K562 (cell line): Measurements from ENCODE around the gene SPCS3. TPM values are rescaled to one million over a fixed set of nuclear protein-coding genes. Genes with fewer than 3 reads are reported as not detected.

ENCODE experiments used
- ATAC-seq: fragments of 200-7000 bp; cut with Tn5 transposase; 3 replicates; pipeline ENCODE4 v1.9.1; 2020; ENCODE audit warnings: moderate library complexity
- BruUV-seq: library from RNA; stranded (reverse); fragments of 400-500 nt; replicated peaks from 2 replicates; lab custom pipeline; 2021; lab: Mats Ljungman, UMichigan
- CTCF ChIA-PET: fragments of 300-600 bp; formaldehyde crosslinking; extraction: SDS; loops from one replicate; lab custom pipeline; 2021; ENCODE audit warnings: low intra/inter-chr PET ratio; lab: Yijun Ruan, JAX
- POLR2A ChIA-PET: fragments of 300-600, 350-650 bp; sonication (Branson Sonifier 250); formaldehyde crosslinking; extraction: SDS; loops from one replicate; lab custom pipeline; 2021; ENCODE audit warnings: antibody characterized with exemption, inconsistent platforms; lab: Yijun Ruan, JAX
- DNase-seq, 4 experiments: peaks; one replicate each; pipeline versions ENCODE4 v3.0.0 to v3.0.0-alpha.2; 2011 to 2018; ENCODE audit warnings: low spot score in 3 of 4, mixed read lengths in 3 of 4; ENCODE audit errors: extremely low read depth in 1 of 4
- FAIRE-seq: peaks from 2 replicates; lab custom pipeline; 2011; peaks lifted over from hg19 to GRCh38; lab: Jason Lieb, UNC
- H2AFZ ChIP-seq: 2 replicates; pipeline ENCODE4 v1.6.0; 2011; ENCODE audit warnings: low read depth, low read length, control low read depth, inconsistent platforms
- H3K27ac ChIP-seq: fragments of 200-600 bp; 3 replicates; pipeline ENCODE4 v1.8.0; 2011; ENCODE audit warnings: low read depth, mild to moderate bottlenecking, control low read depth, inconsistent platforms, low read length, moderate library complexity, mixed read lengths; ENCODE audit errors: extremely low read depth
- H3K27me3 ChIP-seq, 2 experiments: fragments of 300-600 bp in 1 of 2; 2 replicates in 1 of 2; 3 replicates in 1 of 2; pipeline versions ENCODE4 v1.6.0 to v1.8.0; 2011; ENCODE audit warnings: inconsistent platforms in 2 of 2, low read length in 2 of 2, mild to moderate bottlenecking in 1 of 2, mixed read lengths in 1 of 2, moderate library complexity in 1 of 2; ENCODE audit not compliant: control insufficient read depth in 2 of 2, insufficient read depth in 2 of 2
- H3K36me3 ChIP-seq: fragments of 300-600 bp; 3 replicates; pipeline ENCODE4 v1.8.0; 2011; ENCODE audit warnings: mild to moderate bottlenecking, low read length, inconsistent platforms; ENCODE audit not compliant: control insufficient read depth, insufficient read depth
- H3K4me1 ChIP-seq, 2 experiments: fragments of 200-600 bp in 1 of 2; replicated peaks in 1 of 2; 2 replicates in 1 of 2; 3 replicates in 1 of 2; pipeline versions ENCODE4 v1.5.1 to v1.8.0; 2011; ENCODE audit warnings: inconsistent platforms in 2 of 2, low read length in 2 of 2, mild to moderate bottlenecking in 1 of 2, mixed read lengths in 1 of 2, moderate library complexity in 1 of 2; ENCODE audit not compliant: control insufficient read depth in 2 of 2, insufficient read depth in 2 of 2
- H3K4me2 ChIP-seq: 2 replicates; pipeline ENCODE4 v1.6.1; 2011; ENCODE audit warnings: low read length, control low read depth, inconsistent platforms, mixed read lengths; ENCODE audit not compliant: insufficient read depth
- H3K4me3 ChIP-seq: fragments of 200-600 bp; sonication (generic), shearing (Covaris generic); 2 replicates; pipeline ENCODE4 v1.5.1; 2016; ENCODE audit warnings: control low read depth, inconsistent platforms
- H3K79me2 ChIP-seq: fragments of 200-600 bp; 3 replicates; pipeline ENCODE4 v1.8.0; 2011; ENCODE audit warnings: low read length, inconsistent platforms; ENCODE audit not compliant: control insufficient read depth, insufficient read depth
- H3K9ac ChIP-seq, 2 experiments: 2 replicates each; pipeline versions ENCODE4 v1.6.0 to v1.6.1; 2011; ENCODE audit warnings: low read depth in 2 of 2, low read length in 2 of 2, control low read depth in 1 of 2, inconsistent platforms in 1 of 2, mild to moderate bottlenecking in 1 of 2, mixed read lengths in 1 of 2; ENCODE audit not compliant: insufficient read depth in 1 of 2
- H3K9me1 ChIP-seq: one replicate; pipeline ENCODE4 v1.6.0; 2011; ENCODE audit warnings: inconsistent platforms, mild to moderate bottlenecking, low read length, moderate library complexity; ENCODE audit not compliant: control insufficient read depth, insufficient read depth
- H3K9me3 ChIP-seq: replicated peaks from 2 replicates; pipeline ENCODE4 v1.5.1; 2011; ENCODE audit warnings: low read depth, low read length, inconsistent platforms; ENCODE audit not compliant: control insufficient read depth, insufficient read depth
- H4K20me1 ChIP-seq: replicated peaks from 2 replicates; pipeline ENCODE4 v1.6.1; 2011; ENCODE audit warnings: low read length, inconsistent platforms, mixed read lengths; ENCODE audit not compliant: control insufficient read depth, insufficient read depth
- BHLHE40 ChIP-seq: IDR thresholded peaks from 2 replicates; pipeline ENCODE4 v1.6.1; 2011; ENCODE audit warnings: low read length, improper control_type of control experiment
- CBX2 ChIP-seq: fragments of 200-600 bp; sonication (generic); IDR thresholded peaks from one replicate; pipeline ENCODE4 v1.6.1; 2012; ENCODE audit warnings: mild to moderate bottlenecking, low read length, inconsistent platforms; ENCODE audit not compliant: insufficient read depth, poor library complexity, severe bottlenecking
- ELF1 ChIP-seq: fragments of 200-800 bp; sonication (Bioruptor generic); IDR thresholded peaks from 2 replicates; pipeline ENCODE4 v1.6.1; 2016; ENCODE audit warnings: missing genetic modification characterization, missing compliant biosample characterization
- ETV5 ChIP-seq: sonication (generic); formaldehyde crosslinking; IDR thresholded peaks from 2 replicates; pipeline ENCODE4 v1.4.0; 2020; ENCODE audit warnings: low read depth, mild to moderate bottlenecking, missing genetic modification reagents
- FOSL1 ChIP-seq: fragments of 200-800 bp; sonication (Bioruptor generic); conservative IDR thresholded peaks from 2 replicates; pipeline ENCODE4 v1.6.1; 2016; ENCODE audit warnings: missing genetic modification characterization, missing compliant biosample characterization
- KDM1A ChIP-seq, 2 experiments: fragments of 450-650 bp; IDR thresholded peaks; 2 replicates each; pipeline ENCODE4 v1.6.1; 2016; ENCODE audit warnings: mild to moderate bottlenecking in 2 of 2
- MCM2 ChIP-seq: fragments of 450-650 bp; IDR thresholded peaks from 2 replicates; pipeline ENCODE4 v1.6.1; 2017; ENCODE audit warnings: low read depth, mild to moderate bottlenecking
- TAF9B ChIP-seq: fragments of 450-650 bp; IDR thresholded peaks from 2 replicates; pipeline ENCODE4 v1.6.1; 2018; ENCODE audit warnings: mild to moderate bottlenecking; ENCODE audit not compliant: partially characterized antibody
- TBP ChIP-seq: optimal IDR thresholded peaks from 2 replicates; pipeline ENCODE3; 2011; ENCODE audit warnings: low read depth, low read length, improper control_type of control experiment
- ZBTB11 ChIP-seq, 3 experiments: fragments of 200-800 bp in 1 of 3; fragments of 250-450 bp in 1 of 3; fragments of 450-650 bp in 1 of 3; sonication (Bioruptor Pico) in 1 of 3; sonication (Bioruptor generic) in 1 of 3; formaldehyde crosslinking in 1 of 3; IDR thresholded peaks; 2 replicates each; pipeline versions ENCODE4 v1.6.1 to v1.8.0; 2016 to 2022; ENCODE audit warnings: mild to moderate bottlenecking in 2 of 3, missing genetic modification characterization in 2 of 3, missing compliant biosample characterization in 1 of 3, moderate library complexity in 1 of 3
- ZNF263 ChIP-seq: sonication (generic); formaldehyde crosslinking; IDR thresholded peaks from 2 replicates; pipeline ENCODE4 v1.8.0; 2022; ENCODE audit warnings: mild to moderate bottlenecking, missing genetic modification reagents, borderline replicate concordance
- WGBS: fragments of 100-300 bp; shearing (Covaris generic); methylation state at CpG from one replicate; pipeline ENCODE4 v1.1.6; 2016; ENCODE audit warnings: low coverage, mixed read lengths; ENCODE audit not compliant: insufficient coverage; ENCODE audit errors: missing lambda C conversion rate; 5-methylcytosine and 5-hydroxymethylcytosine counted together
- in situ Hi-C: fragments of 300-500 bp; cut with MboI; formaldehyde crosslinking; loops from 4 replicates; pipeline ENCODE4 v1.15.0; 2018; ENCODE audit warnings: inconsistent platforms, mixed read lengths
- intact Hi-C: fragments of 100-400 bp; cut with micrococcal nuclease; formaldehyde crosslinking; loops from 2 replicates; pipeline ENCODE4 v1.14.2; 2022
- polyA plus RNA-seq, 8 experiments: library from polyadenylated mRNA; depleted of rRNA in 4 of 8; stranded (reverse) in 5 of 8; unstranded in 3 of 8; fragments of >200 nt; fragmentation: Nextera tagmentation in 2 of 8; fragmentation: Illumina TruSeq in 1 of 8; extraction: Ambion mirVana in 2 of 8; extraction: Trizol in 1 of 8; gene quantifications; 2 replicates each; pipeline versions ENCODE4 v1.2.1 to v1.2.3, GENCODE V29; 2011 to 2014; ENCODE audit warnings: inconsistent platforms in 1 of 8, missing spikeins in 1 of 8
- total RNA-seq, 7 experiments: library from RNA; depleted of rRNA in 6 of 7; stranded (reverse); fragments of >200 nt in 6 of 7; fragmentation: Illumina TruSeq in 2 of 7; extraction: Trizol in 2 of 7; gene quantifications; 2 replicates each; pipeline versions ENCODE4 v1.2.1 to v1.2.3, GENCODE V29; 2011 to 2021; ENCODE audit warnings: low replicate concordance in 1 of 7

SPCS3 gene
- total and polyA plus RNA-seq, 9 of the 15 experiments (the other 6 are each of a cell fraction or from before 2014, with no cell fraction given): 64.6 to 196 (median 85.4) TPM

GRCh38 chr4:176354884-176355283 is 35.1 kb downstream of the SPCS3 start (continued):
- TF ChIP-seq ZBTB11 (CRISPR knock-in tag; IDR thresholded peaks at IDR 0.05) (no peak), TAF9B (no peak)

GRCh38 chr4:176357359-176358082 is 37.8 kb downstream of the SPCS3 start:
- Histone ChIP-seq H3K27me3 (no peaks in the 10 kb centered on the region), H3K4me3 (no peak overlapping the region), H3K9me1 (no peaks in the 10 kb centered on the region), H4K20me1 (no peaks in the 10 kb centered on the region), H3K4me1 (no peaks in the 10 kb centered on the region), H3K79me2 (no peaks in the 10 kb centered on the region), H3K27ac (no peak overlapping the region), H3K36me3 (no peaks in the 10 kb centered on the region), H3K9me3 (no peaks in the 10 kb centered on the region), H3K9ac (no peak overlapping the region), H2AFZ (no peak overlapping the region), H3K4me2 (no peak overlapping the region)
- ChIA-PET CTCF (interaction anchor here (0.6 kb wide), 1 partner anchor 8 kb away, joined by 4 read pairs; no protein-coding TSS in a partner anchor), POLR2A (no interaction called here)
- WGBS: 0% methylated on average over 4 of the region's 4 CpGs
- no peak for ATAC-seq
- intact Hi-C loops (no loop called here), in situ Hi-C loops (no loop called here)
- TF ChIP-seq TBP: no peak
- TF ChIP-seq KDM1A (IDR thresholded peaks at IDR 0.05): no peak
- no peak for TF ChIP-seq CBX2
- TF ChIP-seq MCM2: no peak
- TF ChIP-seq ZNF263 (CRISPR knock-in tag): no peak
- no peak for TF ChIP-seq BHLHE40
- no peak for TF ChIP-seq ETV5 (CRISPR knock-in tag)
- no peak for TF ChIP-seq FOSL1 (tag)
- no peak for TF ChIP-seq ELF1 (tag)
- DNase-seq: no peak
- BruUV-seq: no TSS peak
- FAIRE-seq: no peak
